ENCODE data around the gene PDE6B.

- TF ChIP-seq, protein P1, sequence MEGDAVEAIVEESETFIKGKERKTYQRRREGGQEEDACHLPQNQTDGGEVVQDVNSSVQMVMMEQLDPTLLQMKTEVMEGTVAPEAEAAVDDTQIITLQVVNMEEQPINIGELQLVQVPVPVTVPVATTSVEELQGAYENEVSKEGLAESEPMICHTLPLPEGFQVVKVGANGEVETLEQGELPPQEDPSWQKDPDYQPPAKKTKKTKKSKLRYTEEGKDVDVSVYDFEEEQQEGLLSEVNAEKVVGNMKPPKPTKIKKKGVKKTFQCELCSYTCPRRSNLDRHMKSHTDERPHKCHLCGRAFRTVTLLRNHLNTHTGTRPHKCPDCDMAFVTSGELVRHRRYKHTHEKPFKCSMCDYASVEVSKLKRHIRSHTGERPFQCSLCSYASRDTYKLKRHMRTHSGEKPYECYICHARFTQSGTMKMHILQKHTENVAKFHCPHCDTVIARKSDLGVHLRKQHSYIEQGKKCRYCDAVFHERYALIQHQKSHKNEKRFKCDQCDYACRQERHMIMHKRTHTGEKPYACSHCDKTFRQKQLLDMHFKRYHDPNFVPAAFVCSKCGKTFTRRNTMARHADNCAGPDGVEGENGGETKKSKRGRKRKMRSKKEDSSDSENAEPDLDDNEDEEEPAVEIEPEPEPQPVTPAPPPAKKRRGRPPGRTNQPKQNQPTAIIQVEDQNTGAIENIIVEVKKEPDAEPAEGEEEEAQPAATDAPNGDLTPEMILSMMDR (IDR thresholded peaks at IDR 0.05) = no peak
- TF ChIP-seq EP300 (IDR thresholded peaks at IDR 0.05) = no peak
- TF ChIP-seq POLR2AphosphoS5 (IDR thresholded peaks at IDR 0.05) = no peak
- no peak for TF ChIP-seq POLR2A (IDR thresholded peaks at IDR 0.05)
Observed at GRCh38 chr4:657834-658667, 32.7 kb downstream of the PDE6B start.

All from upper lobe of left lung (tissue), 4 donors.